HCT116 (cell line): ENCODE measurements around the gene CACNA1C. TPM values are rescaled to one million over a fixed set of nuclear protein-coding genes. Genes with fewer than 3 reads are reported as not detected.

ENCODE experiments used
- ATAC-seq: fragments of 200-7000 bp; cut with Tn5 transposase; 2 replicates; pipeline ENCODE4 v1.9.1; 2020; ENCODE audit warnings: mild to moderate bottlenecking, moderate library complexity
- BruUV-seq: library from RNA; stranded (reverse); fragments of 400-500 nt; replicated peaks from 2 replicates; lab custom pipeline; 2021; lab: Mats Ljungman, UMichigan
- CTCF ChIA-PET: fragments of 300-600 bp; sonication (Branson Sonifier 250); formaldehyde crosslinking; loops from one replicate; lab custom pipeline; 2021; ENCODE audit warnings: antibody characterized with exemption; lab: Charles Lee
- POLR2A ChIA-PET: fragments of 300-600, 350-600 bp; sonication (Branson Sonifier 250); formaldehyde crosslinking; loops from one replicate; lab custom pipeline; 2021; ENCODE audit warnings: antibody characterized with exemption; lab: Charles Lee
- RAD21 ChIA-PET, 2 experiments: fragments of 300-600 bp; sonication (Branson Sonifier 250); formaldehyde crosslinking; loops; one replicate each; lab custom pipeline; 2023; ENCODE audit warnings: low total read pairs in 2 of 2; ENCODE audit not compliant: uncharacterized antibody in 2 of 2, unreplicated experiment in 2 of 2, low non-redundant PET in 1 of 2; lab: Charles Lee
- DNase-seq: peaks from one replicate; pipeline ENCODE4 v3.0.0-alpha.2; 2010; ENCODE audit warnings: low read depth, low spot score
- H2AFZ ChIP-seq: fragments of 200-600 bp; shearing (Covaris generic), sonication (generic); 2 replicates; pipeline ENCODE4 v1.6.1; 2017; ENCODE audit warnings: low read depth, mixed run types, mixed read lengths, antibody characterized with exemption, low read length; ENCODE audit not compliant: poor library complexity, severe bottlenecking
- H3K27ac ChIP-seq: 2 replicates; pipeline ENCODE4 v1.5.1; 2012; ENCODE audit warnings: low read depth, low read length
- H3K27me3 ChIP-seq: fragments of 200-600 bp; sonication (generic); 2 replicates; pipeline ENCODE4 v1.6.1; 2016; ENCODE audit warnings: mixed run types, low read length, mixed read lengths; ENCODE audit not compliant: insufficient read depth
- H3K36me3 ChIP-seq, 2 experiments: fragments of 200-500 bp in 1 of 2; fragments of 200-600 bp in 1 of 2; sonication (Bioruptor generic) in 1 of 2; sonication (generic) in 1 of 2; 2 replicates each; pipeline versions ENCODE4 v1.5.1 to v1.6.1; 2014 to 2016; ENCODE audit warnings: low read length in 2 of 2, inconsistent platforms in 1 of 2, mixed read lengths in 1 of 2, mixed run types in 1 of 2; ENCODE audit not compliant: insufficient read depth in 2 of 2, control insufficient read depth in 1 of 2
- H3K4me1 ChIP-seq, 2 experiments: fragments of 200-600 bp in 1 of 2; sonication (generic) in 1 of 2; 2 replicates each; pipeline versions ENCODE4 v1.5.1 to v1.6.1; 2012 to 2017; ENCODE audit warnings: low read length in 2 of 2, inconsistent platforms in 1 of 2, mild to moderate bottlenecking in 1 of 2, mixed read lengths in 1 of 2, mixed run types in 1 of 2, moderate library complexity in 1 of 2; ENCODE audit not compliant: insufficient read depth in 2 of 2, control insufficient read depth in 1 of 2
- H3K4me2 ChIP-seq: fragments of 200-600 bp; sonication (generic); 2 replicates; pipeline ENCODE4 v1.6.1; 2017; ENCODE audit warnings: mixed run types, low read length, mixed read lengths
- H3K4me3 ChIP-seq, 2 experiments: fragments of 200-600 bp in 1 of 2; sonication (generic) in 1 of 2; replicated peaks in 1 of 2; 2 replicates each; pipeline ENCODE4 v1.5.1; 2011 to 2016; ENCODE audit warnings: low read length in 2 of 2, control low read depth in 1 of 2, low read depth in 1 of 2, mild to moderate bottlenecking in 1 of 2, mixed read lengths in 1 of 2, mixed run types in 1 of 2
- H3K79me2 ChIP-seq: fragments of 200-600 bp; sonication (generic); 2 replicates; pipeline ENCODE4 v1.6.1; 2017; ENCODE audit warnings: mild to moderate bottlenecking, mixed run types, low read length, moderate library complexity, mixed read lengths; ENCODE audit not compliant: insufficient read depth
- H3K9ac ChIP-seq: fragments of 200-600 bp; sonication (generic); 2 replicates; pipeline ENCODE4 v1.6.1; 2016; ENCODE audit warnings: low read length, mixed read lengths
- H3K9me2 ChIP-seq: fragments of 200-600 bp; sonication (generic), shearing (Covaris generic); 2 replicates; pipeline ENCODE4 v1.6.1; 2017; ENCODE audit warnings: mixed run types, mild to moderate bottlenecking, moderate library complexity; ENCODE audit not compliant: insufficient read depth
- H3K9me3 ChIP-seq, 2 experiments: fragments of 200-500 bp in 1 of 2; fragments of 200-600 bp in 1 of 2; sonication (Bioruptor generic) in 1 of 2; sonication (generic) in 1 of 2; 2 replicates each; pipeline ENCODE4 v1.6.1; 2014 to 2017; ENCODE audit warnings: low read length in 2 of 2, mixed read lengths in 2 of 2, inconsistent platforms in 1 of 2, low read depth in 1 of 2, mild to moderate bottlenecking in 1 of 2, mixed run types in 1 of 2, moderate library complexity in 1 of 2; ENCODE audit not compliant: control insufficient read depth in 1 of 2, insufficient read depth in 1 of 2
- H4K20me1 ChIP-seq: fragments of 200-600 bp; sonication (generic), shearing (Covaris generic); 2 replicates; pipeline ENCODE4 v1.6.1; 2017; ENCODE audit warnings: mixed run types, mild to moderate bottlenecking, moderate library complexity; ENCODE audit not compliant: insufficient read depth
- CEBPB ChIP-seq: IDR thresholded peaks from 2 replicates; pipeline ENCODE4 v1.6.1; 2012; ENCODE audit warnings: low read depth
- EGR1 ChIP-seq: IDR thresholded peaks from 2 replicates; pipeline ENCODE4 v1.6.1; 2012; ENCODE audit warnings: low read depth
- ELF1 ChIP-seq: IDR thresholded peaks from 2 replicates; pipeline ENCODE4 v1.6.1; 2012; ENCODE audit warnings: low read depth, borderline replicate concordance
- EZH2 ChIP-seq: fragments of 200-600 bp; sonication (generic); IDR thresholded peaks from 2 replicates; pipeline ENCODE4 v1.6.1; 2017; ENCODE audit warnings: antibody characterized with exemption, mixed run types
- JUND ChIP-seq: IDR thresholded peaks from 2 replicates; pipeline ENCODE4 v1.6.1; 2012
- POLR2AphosphoS5 ChIP-seq: IDR thresholded peaks from 2 replicates; pipeline ENCODE4 v1.6.1; 2011; ENCODE audit warnings: mild to moderate bottlenecking, low read depth, low read length, moderate library complexity
- SIN3A ChIP-seq: IDR thresholded peaks from 2 replicates; pipeline ENCODE4 v1.6.1; 2012; ENCODE audit warnings: low read depth
- SP1 ChIP-seq: IDR thresholded peaks from 2 replicates; pipeline ENCODE4 v1.6.1; 2012; ENCODE audit warnings: low read depth
- SRF ChIP-seq: IDR thresholded peaks from 2 replicates; pipeline ENCODE4 v1.6.1; 2012; ENCODE audit warnings: low read depth
- ZFX ChIP-seq: fragments of 450-650 bp; IDR thresholded peaks from 2 replicates; pipeline ENCODE4 v1.6.1; 2017
- ZNF274 ChIP-seq: fragments of 200-500 bp; sonication (Bioruptor generic); IDR thresholded peaks from 2 replicates; pipeline ENCODE4 v1.6.1; 2014; ENCODE audit warnings: mild to moderate bottlenecking, low read depth, low read length, inconsistent platforms
- intact Hi-C: fragments of 100-400 bp; cut with micrococcal nuclease; formaldehyde crosslinking; loops from 2 replicates; pipeline ENCODE4 v1.10.0; 2022
- total RNA-seq: library from RNA; stranded (reverse); gene quantifications from one replicate; pipeline ENCODE4 v1.2.1, GENCODE V29; 2021; ENCODE audit not compliant: unreplicated experiment
- TF ChIP-seq, protein P1 (sequence below): IDR thresholded peaks from 2 replicates; pipeline ENCODE4 v1.6.1; 2011; ENCODE audit warnings: mild to moderate bottlenecking, low read length, moderate library complexity; ENCODE audit not compliant: insufficient replicate concordance; ENCODE audit errors: extremely low read depth
- TF ChIP-seq, protein P2 (sequence below), 3 experiments: fragments of 200-600 bp in 1 of 3; sonication (generic) in 1 of 3; IDR thresholded peaks in 2 of 3; conservative IDR thresholded peaks in 1 of 3; 2 replicates each; pipeline ENCODE4 v1.5.1; 2012 to 2017; ENCODE audit warnings: low read depth in 2 of 3, low read length in 2 of 3, antibody characterized with exemption in 1 of 3, borderline replicate concordance in 1 of 3, control low read depth in 1 of 3, mild to moderate bottlenecking in 1 of 3, mixed read lengths in 1 of 3, mixed run types in 1 of 3, moderate library complexity in 1 of 3; ENCODE audit not compliant: insufficient read depth in 1 of 3
- TF ChIP-seq, protein P3 (sequence below): IDR thresholded peaks from 2 replicates; pipeline ENCODE4 v1.6.1; 2012; ENCODE audit warnings: low read depth

The CACNA1C gene
- total RNA-seq, 1 experiment from 2014 or later: 0.05 TPM

- H3K4me3 ChIP-seq: no peak overlapping the region
- TF ChIP-seq CEBPB (no peak), ZNF274 (no peak)
- BruUV-seq: no TSS peak
- H4K20me1 ChIP-seq: no peaks in the 10 kb centered on the region; the same call in 1 of the 2 replicates
- CTCF ChIA-PET: no interaction called here
- no peak overlapping the region for H3K9ac ChIP-seq
- H3K27ac ChIP-seq: no peak overlapping the region
- RAD21 ChIA-PET: no interaction called here
- intact Hi-C loops: no loop called here
- no peaks in the 10 kb centered on the region for H3K79me2 ChIP-seq
- no peak overlapping the region for H3K4me2 ChIP-seq
- no peak for DNase-seq
- no peaks in the 10 kb centered on the region for H3K36me3 ChIP-seq
- H2AFZ ChIP-seq: no peak overlapping the region
- no peak for ATAC-seq
- no peaks in the 10 kb centered on the region for H3K4me1 ChIP-seq
- H3K27me3 ChIP-seq: peaks cover 70% of the 10 kb centered on the region
- H3K9me3 ChIP-seq: no peaks in the 10 kb centered on the region
- no peaks in the 10 kb centered on the region for H3K9me2 ChIP-seq
- POLR2A ChIA-PET: no interaction called here
Measured at GRCh38 chr12:2489275-2489674, 436.5 kb downstream of the CACNA1C start.

DNA sequence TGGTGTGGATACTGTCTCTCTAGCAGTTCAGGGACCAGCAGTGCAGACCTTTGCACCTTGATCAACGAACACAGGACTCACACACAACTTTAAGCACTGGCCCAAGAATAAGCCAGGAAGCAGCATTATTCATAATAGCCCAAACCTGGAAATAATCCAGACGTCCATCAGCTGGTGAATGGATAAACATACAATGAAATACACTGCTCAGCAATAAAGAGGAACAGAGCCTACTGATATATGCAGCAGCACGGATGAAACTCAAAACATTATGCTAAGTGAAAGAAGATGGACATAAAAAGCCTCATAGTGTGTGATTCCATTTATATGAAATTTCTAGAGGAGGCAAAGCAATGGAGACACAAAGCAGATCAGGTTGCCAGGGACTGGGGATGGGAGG lies 438.0 kb downstream of the CACNA1C start:
- Histone ChIP-seq H3K9ac (no peak overlapping the region), H3K4me1 (no peaks in the 10 kb centered on the region), H3K27ac (no peak overlapping the region), H3K79me2 (no peaks in the 10 kb centered on the region), H3K9me2 (no peaks in the 10 kb centered on the region)
- CTCF ChIA-PET: no interaction called here
- TF ChIP-seq, protein P1, sequence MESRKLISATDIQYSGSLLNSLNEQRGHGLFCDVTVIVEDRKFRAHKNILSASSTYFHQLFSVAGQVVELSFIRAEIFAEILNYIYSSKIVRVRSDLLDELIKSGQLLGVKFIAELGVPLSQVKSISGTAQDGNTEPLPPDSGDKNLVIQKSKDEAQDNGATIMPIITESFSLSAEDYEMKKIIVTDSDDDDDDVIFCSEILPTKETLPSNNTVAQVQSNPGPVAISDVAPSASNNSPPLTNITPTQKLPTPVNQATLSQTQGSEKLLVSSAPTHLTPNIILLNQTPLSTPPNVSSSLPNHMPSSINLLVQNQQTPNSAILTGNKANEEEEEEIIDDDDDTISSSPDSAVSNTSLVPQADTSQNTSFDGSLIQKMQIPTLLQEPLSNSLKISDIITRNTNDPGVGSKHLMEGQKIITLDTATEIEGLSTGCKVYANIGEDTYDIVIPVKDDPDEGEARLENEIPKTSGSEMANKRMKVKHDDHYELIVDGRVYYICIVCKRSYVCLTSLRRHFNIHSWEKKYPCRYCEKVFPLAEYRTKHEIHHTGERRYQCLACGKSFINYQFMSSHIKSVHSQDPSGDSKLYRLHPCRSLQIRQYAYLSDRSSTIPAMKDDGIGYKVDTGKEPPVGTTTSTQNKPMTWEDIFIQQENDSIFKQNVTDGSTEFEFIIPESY: no peak
- TF ChIP-seq JUND: no peak
- TF ChIP-seq ZNF274: no peak
- TF ChIP-seq EGR1: no peak
- TF ChIP-seq CEBPB: no peak
- no peak for TF ChIP-seq SRF
- no peak for TF ChIP-seq SP1
- TF ChIP-seq ZFX: no peak
- TF ChIP-seq POLR2AphosphoS5: no peak
- TF ChIP-seq, protein P2, sequence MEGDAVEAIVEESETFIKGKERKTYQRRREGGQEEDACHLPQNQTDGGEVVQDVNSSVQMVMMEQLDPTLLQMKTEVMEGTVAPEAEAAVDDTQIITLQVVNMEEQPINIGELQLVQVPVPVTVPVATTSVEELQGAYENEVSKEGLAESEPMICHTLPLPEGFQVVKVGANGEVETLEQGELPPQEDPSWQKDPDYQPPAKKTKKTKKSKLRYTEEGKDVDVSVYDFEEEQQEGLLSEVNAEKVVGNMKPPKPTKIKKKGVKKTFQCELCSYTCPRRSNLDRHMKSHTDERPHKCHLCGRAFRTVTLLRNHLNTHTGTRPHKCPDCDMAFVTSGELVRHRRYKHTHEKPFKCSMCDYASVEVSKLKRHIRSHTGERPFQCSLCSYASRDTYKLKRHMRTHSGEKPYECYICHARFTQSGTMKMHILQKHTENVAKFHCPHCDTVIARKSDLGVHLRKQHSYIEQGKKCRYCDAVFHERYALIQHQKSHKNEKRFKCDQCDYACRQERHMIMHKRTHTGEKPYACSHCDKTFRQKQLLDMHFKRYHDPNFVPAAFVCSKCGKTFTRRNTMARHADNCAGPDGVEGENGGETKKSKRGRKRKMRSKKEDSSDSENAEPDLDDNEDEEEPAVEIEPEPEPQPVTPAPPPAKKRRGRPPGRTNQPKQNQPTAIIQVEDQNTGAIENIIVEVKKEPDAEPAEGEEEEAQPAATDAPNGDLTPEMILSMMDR (IDR thresholded peaks at IDR 0.05 in 2 of 3, conservative IDR thresholded peaks at IDR 0.05 in 1 of 3; ENCODE audit: borderline replicate concordance in 1 of 3, insufficient read depth in 1 of 3, low read depth in 2 of 3, low read length in 2 of 3): no peak
- no peak for TF ChIP-seq SIN3A
- no peak for TF ChIP-seq EZH2
- TF ChIP-seq ELF1: no peak
- TF ChIP-seq, protein P3, sequence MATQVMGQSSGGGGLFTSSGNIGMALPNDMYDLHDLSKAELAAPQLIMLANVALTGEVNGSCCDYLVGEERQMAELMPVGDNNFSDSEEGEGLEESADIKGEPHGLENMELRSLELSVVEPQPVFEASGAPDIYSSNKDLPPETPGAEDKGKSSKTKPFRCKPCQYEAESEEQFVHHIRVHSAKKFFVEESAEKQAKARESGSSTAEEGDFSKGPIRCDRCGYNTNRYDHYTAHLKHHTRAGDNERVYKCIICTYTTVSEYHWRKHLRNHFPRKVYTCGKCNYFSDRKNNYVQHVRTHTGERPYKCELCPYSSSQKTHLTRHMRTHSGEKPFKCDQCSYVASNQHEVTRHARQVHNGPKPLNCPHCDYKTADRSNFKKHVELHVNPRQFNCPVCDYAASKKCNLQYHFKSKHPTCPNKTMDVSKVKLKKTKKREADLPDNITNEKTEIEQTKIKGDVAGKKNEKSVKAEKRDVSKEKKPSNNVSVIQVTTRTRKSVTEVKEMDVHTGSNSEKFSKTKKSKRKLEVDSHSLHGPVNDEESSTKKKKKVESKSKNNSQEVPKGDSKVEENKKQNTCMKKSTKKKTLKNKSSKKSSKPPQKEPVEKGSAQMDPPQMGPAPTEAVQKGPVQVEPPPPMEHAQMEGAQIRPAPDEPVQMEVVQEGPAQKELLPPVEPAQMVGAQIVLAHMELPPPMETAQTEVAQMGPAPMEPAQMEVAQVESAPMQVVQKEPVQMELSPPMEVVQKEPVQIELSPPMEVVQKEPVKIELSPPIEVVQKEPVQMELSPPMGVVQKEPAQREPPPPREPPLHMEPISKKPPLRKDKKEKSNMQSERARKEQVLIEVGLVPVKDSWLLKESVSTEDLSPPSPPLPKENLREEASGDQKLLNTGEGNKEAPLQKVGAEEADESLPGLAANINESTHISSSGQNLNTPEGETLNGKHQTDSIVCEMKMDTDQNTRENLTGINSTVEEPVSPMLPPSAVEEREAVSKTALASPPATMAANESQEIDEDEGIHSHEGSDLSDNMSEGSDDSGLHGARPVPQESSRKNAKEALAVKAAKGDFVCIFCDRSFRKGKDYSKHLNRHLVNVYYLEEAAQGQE: no peak
- TF ChIP-seq, all 23 proteins: peak for 0
- Histone ChIP-seq H3K4me2 (no peak overlapping the region), H2AFZ (no peak overlapping the region), H3K9me3 (no peaks in the 10 kb centered on the region), H3K4me3 (no peak overlapping the region), H3K27me3 (peaks cover 76% of the 10 kb centered on the region), H4K20me1 (no peaks in the 10 kb centered on the region; the same call in 1 of the 2 replicates), H3K36me3 (no peaks in the 10 kb centered on the region)
- no peak for ATAC-seq
- DNase-seq: no peak
- ChIA-PET RAD21 (no interaction called here), POLR2A (no interaction called here)
- BruUV-seq: no TSS peak
- intact Hi-C loops: no loop called here
